Type B pancreatic cell (in vitro differentiated cells): ENCODE data around the gene HEPN1. TPM values are rescaled to one million over a fixed set of nuclear protein-coding genes. Genes with fewer than 3 reads are reported as not detected.
A peak's percentile ranks its signal among the peaks of the same experiment; 100 is the strongest.

ENCODE experiments used
- DNase-seq: peaks from one replicate; pipeline ENCODE4 v3.0.0; 2021; ENCODE audit warnings: mixed read lengths; ENCODE audit not compliant: unreplicated experiment; ENCODE audit errors: extremely low spot score
- H3K27ac Mint-ChIP-seq: 2 replicates; pipeline ENCODE4 v1.8.0; 2021; ENCODE audit warnings: mild to moderate bottlenecking, mixed read lengths
- H3K27me3 Mint-ChIP-seq: 2 replicates; pipeline ENCODE4 v1.8.0; 2021; ENCODE audit warnings: mixed read lengths
- H3K36me3 Mint-ChIP-seq: 2 replicates; pipeline ENCODE4 v1.8.0; 2021; ENCODE audit warnings: mixed read lengths
- H3K4me1 Mint-ChIP-seq: one replicate; pipeline ENCODE4 v1.8.0; 2021; ENCODE audit warnings: mixed read lengths; ENCODE audit not compliant: unreplicated experiment
- H3K4me3 Mint-ChIP-seq: 2 replicates; pipeline ENCODE4 v1.8.0; 2021; ENCODE audit warnings: mild to moderate bottlenecking, mixed read lengths
- H3K9me3 Mint-ChIP-seq: 2 replicates; pipeline ENCODE4 v1.8.0; 2021; ENCODE audit warnings: mixed read lengths
- CTCF ChIP-seq: fragments of 200-600 bp; sonication (generic); conservative IDR thresholded peaks from 2 replicates; pipeline ENCODE4 v1.5.0; 2021; ENCODE audit warnings: antibody characterized with exemption, mild to moderate bottlenecking
- total RNA-seq: library from RNA; stranded (reverse); gene quantifications from 2 replicates; pipeline ENCODE4 v1.2.1, GENCODE V29; 2021; ENCODE audit warnings: low replicate concordance

Gene HEPN1
- total RNA-seq, 1 donor from 2014 or later, result not detected

GRCh38 chr11:124898263-124898680 is 20.8 kb upstream of the HEPN1 start:
- H3K27ac Mint-ChIP-seq, result no peak overlapping the region

GRCh38 chr11:124898711-124899110 is 20.3 kb upstream of the HEPN1 start:
- peak overlapping the region; percentile 44 for H3K27ac Mint-ChIP-seq
- no peak for TF ChIP-seq CTCF
- no peaks in the 10 kb centered on the region for H3K9me3 Mint-ChIP-seq
- DNase-seq, result peak; percentile 50
- no peaks in the 10 kb centered on the region for H3K36me3 Mint-ChIP-seq
- H3K4me1 Mint-ChIP-seq, result peaks cover 13% of the 10 kb centered on the region
- H3K27me3 Mint-ChIP-seq, result peaks cover 53% of the 10 kb centered on the region
- no peak overlapping the region for H3K4me3 Mint-ChIP-seq

More at GRCh38 chr11:124898263-124898680, 20.8 kb upstream of the HEPN1 start:
- Mint-ChIP-seq H3K4me3 (no peak overlapping the region), H3K36me3 (no peaks in the 10 kb centered on the region), H3K27me3 (peaks cover 53% of the 10 kb centered on the region), H3K4me1 (peaks cover 13% of the 10 kb centered on the region), H3K9me3 (no peaks in the 10 kb centered on the region)
- TF ChIP-seq CTCF, result no peak
- DNase-seq, result peak; percentile 29

- peaks cover 13% of the 10 kb centered on the region for H3K4me1 Mint-ChIP-seq
- DNase-seq, result peak; percentile 53
- H3K4me3 Mint-ChIP-seq, result no peak overlapping the region
- no peak overlapping the region for H3K27ac Mint-ChIP-seq
- peaks cover 58% of the 10 kb centered on the region for H3K27me3 Mint-ChIP-seq
- TF ChIP-seq CTCF, result no peak
- no peaks in the 10 kb centered on the region for H3K9me3 Mint-ChIP-seq
- H3K36me3 Mint-ChIP-seq, result no peaks in the 10 kb centered on the region
Observed at GRCh38 chr11:124899383-124900145, 19.5 kb upstream of the HEPN1 start.

GRCh38 chr11:124900464-124900863 is 18.6 kb upstream of the HEPN1 start:
- peak; percentile 44 for DNase-seq
- H3K27me3 Mint-ChIP-seq, result peaks cover 59% of the 10 kb centered on the region
- H3K4me1 Mint-ChIP-seq, result peaks cover 13% of the 10 kb centered on the region
- H3K36me3 Mint-ChIP-seq, result no peaks in the 10 kb centered on the region
- no peak overlapping the region for H3K27ac Mint-ChIP-seq
- no peaks in the 10 kb centered on the region for H3K9me3 Mint-ChIP-seq
- no peak overlapping the region for H3K4me3 Mint-ChIP-seq
- no peak for TF ChIP-seq CTCF

GRCh38 chr11:124902616-124903015 is 16.4 kb upstream of the HEPN1 start:
- no peaks in the 10 kb centered on the region for H3K36me3 Mint-ChIP-seq
- peaks cover 63% of the 10 kb centered on the region for H3K27me3 Mint-ChIP-seq
- peaks cover 8% of the 10 kb centered on the region for H3K4me1 Mint-ChIP-seq
- H3K4me3 Mint-ChIP-seq, result no peak overlapping the region
- TF ChIP-seq CTCF, result no peak
- no peak for DNase-seq
- no peak overlapping the region for H3K27ac Mint-ChIP-seq
- no peaks in the 10 kb centered on the region for H3K9me3 Mint-ChIP-seq
